Lower leg skin (tissue), 3 donors: Measurements from ENCODE around the gene MAGI2.

Experiments used
- POLR2A ChIP-seq, 2 donors: fragments of 450-650 bp; IDR thresholded peaks; one replicate each; pipeline ENCODE4 v1.6.1; 2016 to 2017; ENCODE audit warnings: antibody characterized with exemption in 2 of 2, mild to moderate bottlenecking in 1 of 2, moderate library complexity in 1 of 2
- TF ChIP-seq, protein P1 (sequence below), 3 donors: fragments of 450-650 bp; IDR thresholded peaks; one replicate each; pipeline ENCODE4 v1.5.1; 2016; ENCODE audit warnings: antibody characterized with exemption in 3 of 3, mild to moderate bottlenecking in 3 of 3, moderate library complexity in 2 of 3

- TF ChIP-seq, protein P1, sequence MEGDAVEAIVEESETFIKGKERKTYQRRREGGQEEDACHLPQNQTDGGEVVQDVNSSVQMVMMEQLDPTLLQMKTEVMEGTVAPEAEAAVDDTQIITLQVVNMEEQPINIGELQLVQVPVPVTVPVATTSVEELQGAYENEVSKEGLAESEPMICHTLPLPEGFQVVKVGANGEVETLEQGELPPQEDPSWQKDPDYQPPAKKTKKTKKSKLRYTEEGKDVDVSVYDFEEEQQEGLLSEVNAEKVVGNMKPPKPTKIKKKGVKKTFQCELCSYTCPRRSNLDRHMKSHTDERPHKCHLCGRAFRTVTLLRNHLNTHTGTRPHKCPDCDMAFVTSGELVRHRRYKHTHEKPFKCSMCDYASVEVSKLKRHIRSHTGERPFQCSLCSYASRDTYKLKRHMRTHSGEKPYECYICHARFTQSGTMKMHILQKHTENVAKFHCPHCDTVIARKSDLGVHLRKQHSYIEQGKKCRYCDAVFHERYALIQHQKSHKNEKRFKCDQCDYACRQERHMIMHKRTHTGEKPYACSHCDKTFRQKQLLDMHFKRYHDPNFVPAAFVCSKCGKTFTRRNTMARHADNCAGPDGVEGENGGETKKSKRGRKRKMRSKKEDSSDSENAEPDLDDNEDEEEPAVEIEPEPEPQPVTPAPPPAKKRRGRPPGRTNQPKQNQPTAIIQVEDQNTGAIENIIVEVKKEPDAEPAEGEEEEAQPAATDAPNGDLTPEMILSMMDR (IDR thresholded peaks at IDR 0.05): no peak
- no peak for TF ChIP-seq POLR2A (IDR thresholded peaks at IDR 0.05)
Measured at GRCh38 chr7:78542981-78543380, 910.5 kb downstream of the MAGI2 start.
